ENCODE data around the gene EIF4EBP2. TPM values are rescaled to one million over a fixed set of nuclear protein-coding genes. Genes with fewer than 3 reads are reported as not detected.

Gene EIF4EBP2
- total and polyA plus RNA-seq, 2 experiments from 2014 or later: 42.0 to 131 TPM

- no peak overlapping the region for H3K4me3 ChIP-seq
- 0 out of 2 replicates have a peak, but pooled peaks cover 6% of the 10 kb centered on the region for H3F3A ChIP-seq (replicated peaks; ENCODE audit: low read depth)
- H3K27ac ChIP-seq (ENCODE audit: low read depth): no peak overlapping the region
Observed at GRCh38 chr10:70370766-70371165, 33.2 kb upstream of the EIF4EBP2 start.

More at GRCh38 chr10:70370766-70371165, 33.2 kb upstream of the EIF4EBP2 start:
- ATAC-seq (no peak), DNase-seq (ENCODE audit: low spot score) (no peak)
- Mint-ChIP-seq H3K27me3 (ENCODE audit: insufficient read depth, low read depth, poor library complexity) (peaks cover 3% of the 10 kb centered on the region), H3K4me3 (no peak overlapping the region), H3K27ac (no peak overlapping the region), H3K4me1 (peaks cover 14% of the 10 kb centered on the region), H3K9me3 (no peaks in the 10 kb centered on the region), H3K36me3 (ENCODE audit: low read depth) (peaks cover 26% of the 10 kb centered on the region; the same call in 2 of the 3 replicates)
- H3K36me3 ChIP-seq (ENCODE audit: insufficient read depth): no peaks in the 10 kb centered on the region; the same call in 1 of the 2 replicates
- no peaks in the 10 kb centered on the region for H3K27me3 ChIP-seq (ENCODE audit: insufficient read depth)
- H3K4me2 ChIP-seq: no peak overlapping the region
- H3K9me2 ChIP-seq (ENCODE audit: insufficient read depth): no peaks in the 10 kb centered on the region
- no peak overlapping the region for H2AFZ ChIP-seq
- H3K79me2 ChIP-seq (replicated peaks; ENCODE audit: insufficient read depth): 0 out of 2 replicates have a peak, but pooled peaks cover 4% of the 10 kb centered on the region
- no peaks in the 10 kb centered on the region; the same call in 1 of the 2 replicates for H4K20me1 ChIP-seq (replicated peaks; ENCODE audit: insufficient read depth)
- TF ChIP-seq STAT1 (IDR thresholded peaks at IDR 0.05; ENCODE audit: unreplicated experiment): no peak
- TF ChIP-seq ZNF462 (CRISPR knock-in tag; IDR thresholded peaks at IDR 0.05): no peak
- no peak for TF ChIP-seq EZH2 (IDR thresholded peaks at IDR 0.05; ENCODE audit: low read depth, unreplicated experiment)
- no peak for TF ChIP-seq CREB1 (CRISPR knock-in tag; IDR thresholded peaks at IDR 0.05; ENCODE audit: low read depth)
- TF ChIP-seq NANOG (IDR thresholded peaks at IDR 0.05; ENCODE audit: borderline replicate concordance): no peak
- TF ChIP-seq CTCF (conservative IDR thresholded peaks at IDR 0.05; ENCODE audit: low read depth in 2 of 2): no peak
- no peak for TF ChIP-seq JUNB (IDR thresholded peaks at IDR 0.05; ENCODE audit: unreplicated experiment)
- TF ChIP-seq REST (IDR thresholded peaks at IDR 0.05; ENCODE audit: unreplicated experiment): no peak
- no peak for TF ChIP-seq EZH2phosphoT487 (IDR thresholded peaks at IDR 0.05; ENCODE audit: unreplicated experiment)
- no peak for TF ChIP-seq POLR2AphosphoS5 (IDR thresholded peaks at IDR 0.05; ENCODE audit: low read depth)
- no peak for TF ChIP-seq ZNF114 (CRISPR knock-in tag; IDR thresholded peaks at IDR 0.05)
- no peak for TF ChIP-seq ETS1 (IDR thresholded peaks at IDR 0.05)
- no peak for TF ChIP-seq ZNF331 (CRISPR knock-in tag; IDR thresholded peaks at IDR 0.05; ENCODE audit: low read depth)
- peaks cover 19% of the 10 kb centered on the region for H3K4me1 ChIP-seq (ENCODE audit: insufficient read depth)
